Measurements from ENCODE around the gene ZBP1. TPM values are rescaled to one million over a fixed set of nuclear protein-coding genes. Genes with fewer than 3 reads are reported as not detected.

Gene ZBP1
- total RNA-seq, 6 experiments from 2014 or later: 0.14 to 0.75 (median 0.36) TPM; not detected in 2

DNA sequence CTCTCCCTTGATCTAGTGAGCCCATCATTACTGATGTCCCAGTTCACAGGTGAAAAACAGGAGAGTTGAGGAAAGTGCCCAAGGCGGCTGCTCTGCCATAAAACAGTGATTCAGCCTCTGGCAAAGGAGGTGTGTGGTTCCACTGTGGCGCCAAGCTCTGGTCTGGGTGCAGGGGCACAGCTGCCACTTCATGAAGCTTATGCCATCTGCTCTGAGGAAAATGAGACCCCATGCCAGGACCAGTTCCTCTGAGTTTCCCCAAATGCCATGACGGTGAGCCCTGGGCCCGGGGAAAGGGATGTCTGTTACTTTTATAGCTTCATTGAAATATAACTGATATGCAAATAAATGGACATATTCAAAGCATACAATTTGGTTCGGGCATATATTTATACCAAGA is 33.7 kb upstream of the ZBP1 start:
- TF ChIP-seq POLR2A (IDR thresholded peaks at IDR 0.05) (no peak), CTCF (IDR thresholded peaks at IDR 0.05) (no peak)
- Histone ChIP-seq H3K36me3 (no peaks in the 10 kb centered on the region), H3K4me1 (no peaks in the 10 kb centered on the region), H3K27me3 (no peaks in the 10 kb centered on the region), H3K4me3 (no peak overlapping the region), H3K9me3 (no peaks in the 10 kb centered on the region), H3K27ac (no peak overlapping the region)
- ATAC-seq (no peak), DNase-seq (peak in 1 of 3 donors; percentile 23)
- intact Hi-C loops (cut with DNase I): loop anchor here in 1 of 2 donors (10.0 kb wide), 1 partner anchor 441 kb away; no protein-coding TSS in a partner anchor
- 55% methylated on average over 5 of the region's 5 CpGs for WGBS (ENCODE audit: insufficient coverage, low coverage, low lambda C conversion rate, missing lambda C conversion rate)

GRCh38 chr20:57653546-57653900 is 33.3 kb upstream of the ZBP1 start:
- H3K27me3 ChIP-seq: no peaks in the 10 kb centered on the region
- intact Hi-C loops (cut with DNase I): loop anchor here in 1 of 2 donors (10.0 kb wide), 1 partner anchor 441 kb away; no protein-coding TSS in a partner anchor

GRCh38 chr20:57652606-57653545 is 32.6 kb upstream of the ZBP1 start:
- ATAC-seq (no peak), DNase-seq (peak in 2 of 3 donors; percentile 15 to 44)
- 54% methylated on average over 3 of the region's 28 CpGs for WGBS (ENCODE audit: insufficient coverage, low coverage, low lambda C conversion rate, missing lambda C conversion rate)
- no peak overlapping the region for H3K27ac ChIP-seq
- H3K9me3 ChIP-seq: no peaks in the 10 kb centered on the region
- intact Hi-C loops (cut with DNase I): loop anchor here in 1 of 2 donors (10.0 kb wide), 1 partner anchor 442 kb away; no protein-coding TSS in a partner anchor
- no peak for TF ChIP-seq POLR2A (IDR thresholded peaks at IDR 0.05)
- TF ChIP-seq CTCF (IDR thresholded peaks at IDR 0.05): no peak
- H3K27me3 ChIP-seq: no peaks in the 10 kb centered on the region
- H3K36me3 ChIP-seq: no peaks in the 10 kb centered on the region
- H3K4me1 ChIP-seq: no peaks in the 10 kb centered on the region
- H3K4me3 ChIP-seq: no peak overlapping the region

More at GRCh38 chr20:57653546-57653900, 33.3 kb upstream of the ZBP1 start:
- no peaks in the 10 kb centered on the region for H3K9me3 ChIP-seq
- ATAC-seq (no peak), DNase-seq (peak in 2 of 3 donors; percentile 12 to 33)
- TF ChIP-seq CTCF (IDR thresholded peaks at IDR 0.05) (no peak), POLR2A (IDR thresholded peaks at IDR 0.05) (no peak)
- WGBS (ENCODE audit: insufficient coverage, low coverage, low lambda C conversion rate, missing lambda C conversion rate): 55% methylated on average over 4 of the region's 8 CpGs
- no peak overlapping the region for H3K4me3 ChIP-seq
- H3K36me3 ChIP-seq: no peaks in the 10 kb centered on the region
- no peak overlapping the region for H3K27ac ChIP-seq
- H3K4me1 ChIP-seq: no peaks in the 10 kb centered on the region

DNA sequence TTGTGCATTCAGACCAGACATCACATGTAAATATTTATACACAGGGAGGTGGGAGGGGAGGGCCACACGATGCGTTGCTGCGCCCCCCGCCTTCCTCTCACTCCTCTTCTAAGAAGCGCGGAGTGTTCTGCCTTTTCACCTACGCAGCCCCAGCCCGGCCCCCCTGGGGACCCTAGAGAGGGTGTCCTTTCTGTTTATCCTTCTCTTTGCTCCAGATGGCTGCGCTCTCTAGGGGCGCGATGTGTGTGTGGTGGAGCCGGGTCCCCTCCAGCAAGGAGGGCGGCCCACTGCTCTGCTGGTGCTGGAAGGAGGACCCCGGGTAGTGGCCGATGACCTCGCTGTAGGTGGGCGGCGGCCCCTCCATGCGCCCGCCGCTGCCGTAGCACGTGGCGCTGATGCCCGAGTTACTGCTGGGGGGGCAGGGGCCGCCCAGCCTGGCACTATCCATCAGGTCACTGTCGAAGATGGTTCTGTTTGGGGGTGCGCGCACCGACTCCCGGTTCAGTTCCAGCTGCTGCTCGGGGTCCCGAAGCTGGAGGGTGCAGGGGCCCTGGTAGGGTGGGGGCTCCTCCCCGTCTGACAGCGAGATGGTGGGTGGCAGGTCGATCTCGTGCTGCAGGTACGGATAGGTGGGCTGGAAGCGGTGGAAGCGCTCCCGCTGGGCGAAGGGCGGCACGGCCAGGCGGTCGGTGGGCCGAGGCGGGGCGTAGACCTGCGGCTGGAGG is 31.8 kb upstream of the ZBP1 start:
- no peaks in the 10 kb centered on the region for H3K9me3 ChIP-seq
- H3K4me3 ChIP-seq: no peak overlapping the region
- ATAC-seq: no peak
- peak; percentile 15 to 53 (median 39) for DNase-seq
- no peaks in the 10 kb centered on the region for H3K36me3 ChIP-seq
- TF ChIP-seq CTCF (IDR thresholded peaks at IDR 0.05): no peak
- TF ChIP-seq POLR2A (IDR thresholded peaks at IDR 0.05): no peak
- H3K27me3 ChIP-seq: no peaks in the 10 kb centered on the region
- H3K4me1 ChIP-seq: no peaks in the 10 kb centered on the region
- 82% methylated on average over 16 of the region's 50 CpGs for WGBS (ENCODE audit: insufficient coverage, low coverage, low lambda C conversion rate, missing lambda C conversion rate)
- intact Hi-C loops (cut with DNase I): loop anchor here in 1 of 2 donors (10.0 kb wide), 1 partner anchor 443 kb away; no protein-coding TSS in a partner anchor
- H3K27ac ChIP-seq: no peak overlapping the region

Data from right lobe of liver (tissue), 6 donors.